NOMO-1 treated with dmso at 0.1 percent for 144 hours (cell line): ENCODE data around the gene SLC27A4.
A peak's percentile ranks its signal among the peaks of the same experiment; 100 is the strongest.
"Not testable (repeated sequence)": the region's sequence is repeated elsewhere in the genome, so short reads cannot be mapped to it uniquely, and the experiment has no call there.

Experiments used
- DNase-seq: peaks from one replicate; lab custom pipeline; 2025; ENCODE audit not compliant: unreplicated experiment; lab: John Stamatoyannopoulos, UW

The SLC27A4 gene

GRCh38 chr9:128323791-128324190, 16.5 kb upstream of the SLC27A4 start:
- no peak for DNase-seq

- no peak for DNase-seq
These were observed 15.9 kb upstream of the SLC27A4 start for GRCh38 chr9:128324401-128324800.

GRCh38 chr9:128325629-128326028, 14.7 kb upstream of the SLC27A4 start:
- no peak for DNase-seq

GRCh38 chr9:128333451-128333869, 6.9 kb upstream of the SLC27A4 start:
- DNase-seq: no peak

- DNase-seq: no peak
These were observed 5.2 kb upstream of the SLC27A4 start for GRCh38 chr9:128335161-128335560.

GRCh38 chr9:128335914-128336313, 4.4 kb upstream of the SLC27A4 start:
- no peak for DNase-seq

- no peak for DNase-seq
These were observed 2.4 kb upstream of the SLC27A4 start for GRCh38 chr9:128337936-128338335.

GRCh38 chr9:128338852-128339614, 1.3 kb upstream of the SLC27A4 start:
- DNase-seq: not testable (repeated sequence)

GRCh38 chr9:128340691-128341434, 536 bp downstream of the SLC27A4 start:
- DNase-seq: no peak

GRCh38 chr9:128341435-128341849, 1.1 kb downstream of the SLC27A4 start:
- peak; percentile 66 for DNase-seq

GRCh38 chr9:128342971-128343680, 2.8 kb downstream of the SLC27A4 start:
- DNase-seq: no peak

- DNase-seq: no peak
These were observed 3.5 kb downstream of the SLC27A4 start for GRCh38 chr9:128343855-128344254.

GRCh38 chr9:128344931-128345605, 4.7 kb downstream of the SLC27A4 start:
- DNase-seq: no peak

- no peak for DNase-seq
These were observed 8.8 kb downstream of the SLC27A4 start for GRCh38 chr9:128349125-128349524.

GRCh38 chr9:128349772-128350171, 9.4 kb downstream of the SLC27A4 start:
- DNase-seq: no peak

- no peak for DNase-seq
These were observed 15.1 kb downstream of the SLC27A4 start for GRCh38 chr9:128355451-128355850.

GRCh38 chr9:128358090-128358489, 17.8 kb downstream of the SLC27A4 start:
- no peak for DNase-seq

GRCh38 chr9:128358861-128359260, 18.5 kb downstream of the SLC27A4 start:
- no peak for DNase-seq

- DNase-seq: no peak
These were observed 20.5 kb downstream of the SLC27A4 start for GRCh38 chr9:128360826-128361225.

- DNase-seq: no peak
These were observed 21.1 kb downstream of the SLC27A4 start for GRCh38 chr9:128361296-128361985.
